ENCODE results near the gene BOLA1.
"Not testable (repeated sequence)": the region's sequence is repeated elsewhere in the genome, so short reads cannot be mapped to it uniquely, and the experiment has no call there.

DNA sequence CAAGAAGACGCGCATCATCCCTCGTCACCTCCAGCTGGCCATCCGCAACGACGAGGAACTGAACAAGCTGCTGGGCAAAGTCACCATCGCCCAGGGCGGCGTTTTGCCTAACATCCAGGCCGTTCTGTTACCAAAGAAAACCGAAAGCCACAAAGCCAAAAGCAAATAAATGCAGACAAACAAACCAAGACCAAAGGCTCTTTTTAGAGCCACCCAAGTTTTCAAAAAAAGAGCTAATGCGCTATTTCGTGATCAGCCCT, 12.2 kb upstream of the BOLA1 start:
- TF ChIP-seq, protein P1, sequence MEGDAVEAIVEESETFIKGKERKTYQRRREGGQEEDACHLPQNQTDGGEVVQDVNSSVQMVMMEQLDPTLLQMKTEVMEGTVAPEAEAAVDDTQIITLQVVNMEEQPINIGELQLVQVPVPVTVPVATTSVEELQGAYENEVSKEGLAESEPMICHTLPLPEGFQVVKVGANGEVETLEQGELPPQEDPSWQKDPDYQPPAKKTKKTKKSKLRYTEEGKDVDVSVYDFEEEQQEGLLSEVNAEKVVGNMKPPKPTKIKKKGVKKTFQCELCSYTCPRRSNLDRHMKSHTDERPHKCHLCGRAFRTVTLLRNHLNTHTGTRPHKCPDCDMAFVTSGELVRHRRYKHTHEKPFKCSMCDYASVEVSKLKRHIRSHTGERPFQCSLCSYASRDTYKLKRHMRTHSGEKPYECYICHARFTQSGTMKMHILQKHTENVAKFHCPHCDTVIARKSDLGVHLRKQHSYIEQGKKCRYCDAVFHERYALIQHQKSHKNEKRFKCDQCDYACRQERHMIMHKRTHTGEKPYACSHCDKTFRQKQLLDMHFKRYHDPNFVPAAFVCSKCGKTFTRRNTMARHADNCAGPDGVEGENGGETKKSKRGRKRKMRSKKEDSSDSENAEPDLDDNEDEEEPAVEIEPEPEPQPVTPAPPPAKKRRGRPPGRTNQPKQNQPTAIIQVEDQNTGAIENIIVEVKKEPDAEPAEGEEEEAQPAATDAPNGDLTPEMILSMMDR (tag by site-specific recombination; IDR thresholded peaks at IDR 0.05), result not testable (repeated sequence)
- TF ChIP-seq ZNF184 (tag by site-specific recombination; IDR thresholded peaks at IDR 0.05); ZNF785 (tag by site-specific recombination; IDR thresholded peaks at IDR 0.05); OVOL3 (tag by site-specific recombination; IDR thresholded peaks at IDR 0.05); HOXA7 (CRISPR knock-in tag; IDR thresholded peaks at IDR 0.05; ENCODE audit: borderline replicate concordance); ZNF660 (tag by site-specific recombination; IDR thresholded peaks at IDR 0.05); ZBTB7A (tag by site-specific recombination; IDR thresholded peaks at IDR 0.05; ENCODE audit: low read depth): not testable (repeated sequence)
- TF ChIP-seq, protein P2, sequence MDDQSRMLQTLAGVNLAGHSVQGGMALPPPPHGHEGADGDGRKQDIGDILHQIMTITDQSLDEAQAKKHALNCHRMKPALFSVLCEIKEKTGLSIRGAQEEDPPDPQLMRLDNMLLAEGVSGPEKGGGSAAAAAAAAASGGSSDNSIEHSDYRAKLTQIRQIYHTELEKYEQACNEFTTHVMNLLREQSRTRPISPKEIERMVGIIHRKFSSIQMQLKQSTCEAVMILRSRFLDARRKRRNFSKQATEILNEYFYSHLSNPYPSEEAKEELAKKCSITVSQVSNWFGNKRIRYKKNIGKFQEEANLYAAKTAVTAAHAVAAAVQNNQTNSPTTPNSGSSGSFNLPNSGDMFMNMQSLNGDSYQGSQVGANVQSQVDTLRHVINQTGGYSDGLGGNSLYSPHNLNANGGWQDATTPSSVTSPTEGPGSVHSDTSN (CRISPR knock-in tag; IDR thresholded peaks at IDR 0.05), result not testable (repeated sequence)
- TF ChIP-seq, protein P3, sequence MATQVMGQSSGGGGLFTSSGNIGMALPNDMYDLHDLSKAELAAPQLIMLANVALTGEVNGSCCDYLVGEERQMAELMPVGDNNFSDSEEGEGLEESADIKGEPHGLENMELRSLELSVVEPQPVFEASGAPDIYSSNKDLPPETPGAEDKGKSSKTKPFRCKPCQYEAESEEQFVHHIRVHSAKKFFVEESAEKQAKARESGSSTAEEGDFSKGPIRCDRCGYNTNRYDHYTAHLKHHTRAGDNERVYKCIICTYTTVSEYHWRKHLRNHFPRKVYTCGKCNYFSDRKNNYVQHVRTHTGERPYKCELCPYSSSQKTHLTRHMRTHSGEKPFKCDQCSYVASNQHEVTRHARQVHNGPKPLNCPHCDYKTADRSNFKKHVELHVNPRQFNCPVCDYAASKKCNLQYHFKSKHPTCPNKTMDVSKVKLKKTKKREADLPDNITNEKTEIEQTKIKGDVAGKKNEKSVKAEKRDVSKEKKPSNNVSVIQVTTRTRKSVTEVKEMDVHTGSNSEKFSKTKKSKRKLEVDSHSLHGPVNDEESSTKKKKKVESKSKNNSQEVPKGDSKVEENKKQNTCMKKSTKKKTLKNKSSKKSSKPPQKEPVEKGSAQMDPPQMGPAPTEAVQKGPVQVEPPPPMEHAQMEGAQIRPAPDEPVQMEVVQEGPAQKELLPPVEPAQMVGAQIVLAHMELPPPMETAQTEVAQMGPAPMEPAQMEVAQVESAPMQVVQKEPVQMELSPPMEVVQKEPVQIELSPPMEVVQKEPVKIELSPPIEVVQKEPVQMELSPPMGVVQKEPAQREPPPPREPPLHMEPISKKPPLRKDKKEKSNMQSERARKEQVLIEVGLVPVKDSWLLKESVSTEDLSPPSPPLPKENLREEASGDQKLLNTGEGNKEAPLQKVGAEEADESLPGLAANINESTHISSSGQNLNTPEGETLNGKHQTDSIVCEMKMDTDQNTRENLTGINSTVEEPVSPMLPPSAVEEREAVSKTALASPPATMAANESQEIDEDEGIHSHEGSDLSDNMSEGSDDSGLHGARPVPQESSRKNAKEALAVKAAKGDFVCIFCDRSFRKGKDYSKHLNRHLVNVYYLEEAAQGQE (tag by site-specific recombination; IDR thresholded peaks at IDR 0.05), result not testable (repeated sequence)
- TF ChIP-seq, protein P4, sequence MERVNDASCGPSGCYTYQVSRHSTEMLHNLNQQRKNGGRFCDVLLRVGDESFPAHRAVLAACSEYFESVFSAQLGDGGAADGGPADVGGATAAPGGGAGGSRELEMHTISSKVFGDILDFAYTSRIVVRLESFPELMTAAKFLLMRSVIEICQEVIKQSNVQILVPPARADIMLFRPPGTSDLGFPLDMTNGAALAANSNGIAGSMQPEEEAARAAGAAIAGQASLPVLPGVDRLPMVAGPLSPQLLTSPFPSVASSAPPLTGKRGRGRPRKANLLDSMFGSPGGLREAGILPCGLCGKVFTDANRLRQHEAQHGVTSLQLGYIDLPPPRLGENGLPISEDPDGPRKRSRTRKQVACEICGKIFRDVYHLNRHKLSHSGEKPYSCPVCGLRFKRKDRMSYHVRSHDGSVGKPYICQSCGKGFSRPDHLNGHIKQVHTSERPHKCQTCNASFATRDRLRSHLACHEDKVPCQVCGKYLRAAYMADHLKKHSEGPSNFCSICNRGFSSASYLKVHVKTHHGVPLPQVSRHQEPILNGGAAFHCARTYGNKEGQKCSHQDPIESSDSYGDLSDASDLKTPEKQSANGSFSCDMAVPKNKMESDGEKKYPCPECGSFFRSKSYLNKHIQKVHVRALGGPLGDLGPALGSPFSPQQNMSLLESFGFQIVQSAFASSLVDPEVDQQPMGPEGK (tag by site-specific recombination; IDR thresholded peaks at IDR 0.05), result not testable (repeated sequence)

Measured in HEK293 (cell line).